Body of pancreas (tissue), 4 donors: ENCODE results near the gene GH1. TPM values are rescaled to one million over a fixed set of nuclear protein-coding genes. Genes with fewer than 3 reads are reported as not detected.
A peak's percentile ranks its signal among the peaks of the same experiment; 100 is the strongest.
"Not testable (repeated sequence)": the region's sequence is repeated elsewhere in the genome, so short reads cannot be mapped to it uniquely, and the experiment has no call there.

Source experiments
- ATAC-seq: fragments of 150-250 bp; one replicate; pipeline ENCODE4 v1.9.1; 2016
- DNase-seq, 4 donors: peaks; one replicate each; pipeline ENCODE4 v3.0.0-alpha.2; 2019
- H3K27ac ChIP-seq, 4 donors: fragments of 200-600 bp; sonication (generic); 1 replicate in 3 of 4; 2 replicates in 1 of 4; pipeline versions ENCODE4 v1.5.1 to v1.6.1; 2016 to 2019; ENCODE audit warnings: mild to moderate bottlenecking in 1 of 4, mixed read lengths in 1 of 4, moderate library complexity in 1 of 4
- H3K27me3 ChIP-seq, 2 donors: fragments of 200-600 bp; sonication (generic); one replicate each; pipeline ENCODE4 v1.6.0; 2016; ENCODE audit warnings: mild to moderate bottlenecking in 1 of 2
- H3K36me3 ChIP-seq, 2 donors: fragments of 200-600 bp; sonication (generic); replicated peaks in 1 of 2; 2 replicates each; pipeline ENCODE4 v1.5.1; 2016; ENCODE audit warnings: low read depth in 2 of 2; ENCODE audit not compliant: insufficient read depth in 1 of 2
- H3K4me1 ChIP-seq: fragments of 200-600 bp; sonication (generic); one replicate; pipeline ENCODE4 v1.6.0; 2016
- H3K4me3 ChIP-seq, 2 donors: fragments of 200-600 bp; sonication (generic); 1 replicate in 1 of 2; 2 replicates in 1 of 2; pipeline ENCODE4 v1.5.1; 2016 to 2019
- H3K9me3 ChIP-seq, 3 donors: fragments of 200-600 bp; sonication (generic); 1 replicate in 2 of 3; 2 replicates in 1 of 3; pipeline ENCODE4 v1.5.1; 2016
- CTCF ChIP-seq, 7 experiments: fragments of 450-650 bp in 4 of 7; fragments of 200-600 bp in 3 of 7; sonication (generic) in 3 of 7; IDR thresholded peaks; one replicate each; pipeline ENCODE4 v1.5.1; 2016 to 2019; ENCODE audit warnings: antibody characterized with exemption in 7 of 7
- WGBS, 2 donors: methylation state at CpG; one replicate each; pipeline ENCODE4 v1.1.5; 2017; 5-methylcytosine and 5-hydroxymethylcytosine counted together
- intact Hi-C: fragments of 100-400 bp; cut with DNase I; formaldehyde crosslinking; loops from one replicate; pipeline ENCODE4 v1.15.1; 2023
- total RNA-seq, 2 donors: library from RNA; depleted of rRNA; stranded (reverse); fragments of >200 nt; gene quantifications; one replicate each; pipeline ENCODE4 v1.1.0, GENCODE V29; 2016

Gene GH1
- total RNA-seq, 2 donors from 2014 or later: not detected

GRCh38 chr17:63903787-63904201 lies 14.8 kb downstream of the GH1 start:
- peak in 6 of 7 experiments; percentile 10 to 44 (median 30) for TF ChIP-seq CTCF (IDR thresholded peaks at IDR 0.05)
- ATAC-seq: peak; percentile 33
- peak in 2 of 4 donors; percentile 13 to 37 for DNase-seq
- H3K4me1 ChIP-seq, H3K4me3 ChIP-seq, H3K9me3 ChIP-seq, H3K27me3 ChIP-seq, H3K27ac ChIP-seq, intact Hi-C loops, H3K36me3 ChIP-seq: not testable (repeated sequence)
- 26 to 32% methylated on average over 5 of the region's 5 CpGs for WGBS, 2 donors

- H3K4me1 ChIP-seq, H3K27ac ChIP-seq, intact Hi-C loops, H3K4me3 ChIP-seq, ATAC-seq, H3K27me3 ChIP-seq, H3K36me3 ChIP-seq, H3K9me3 ChIP-seq: not testable (repeated sequence)
- 81% methylated on average over 2 of the region's 2 CpGs for WGBS, 2 donors
- DNase-seq: peak in 1 of 4 donors; percentile 1
These were observed 16.7 kb downstream of the GH1 start for GRCh38 chr17:63901971-63902370.

GRCh38 chr17:63898899-63899798 lies 19.5 kb downstream of the GH1 start:
- peak in 1 of 4 donors; percentile 3 for DNase-seq

GRCh38 chr17:63896524-63897354 lies 21.9 kb downstream of the GH1 start, which contains the start of gene CSH1:
TSS of gene CSH1 (minus strand) at chr17:63896574. CDS start at chr17:63896511, 63 bp downstream.
- H3K27ac ChIP-seq, H3K27me3 ChIP-seq, H3K36me3 ChIP-seq, intact Hi-C loops, H3K4me3 ChIP-seq, ATAC-seq, H3K4me1 ChIP-seq, H3K9me3 ChIP-seq: not testable (repeated sequence)
- peak in 1 of 4 donors; percentile 3 for DNase-seq
- 86 to 92% methylated on average over 7 to 8 of the region's 14 CpGs for WGBS, 2 donors

More at GRCh38 chr17:63898899-63899798, 19.5 kb downstream of the GH1 start:
- intact Hi-C loops, H3K4me1 ChIP-seq, H3K36me3 ChIP-seq, H3K9me3 ChIP-seq, H3K27me3 ChIP-seq, H3K27ac ChIP-seq, H3K4me3 ChIP-seq, ATAC-seq: not testable (repeated sequence)
- WGBS, 2 donors: 73 to 81% methylated on average over 3 to 6 of the region's 6 CpGs

GRCh38 chr17:63894821-63895220 lies 23.8 kb downstream of the GH1 start:
- intact Hi-C loops, H3K4me1 ChIP-seq, H3K9me3 ChIP-seq, DNase-seq, H3K36me3 ChIP-seq, H3K27me3 ChIP-seq, H3K27ac ChIP-seq, H3K4me3 ChIP-seq, ATAC-seq: not testable (repeated sequence)
- 89 to 93% methylated on average over 3 to 8 of the region's 10 CpGs for WGBS, 2 donors

GRCh38 chr17:63894021-63894420 lies 24.6 kb downstream of the GH1 start:
- H3K4me3 ChIP-seq, ATAC-seq, H3K36me3 ChIP-seq, H3K9me3 ChIP-seq, H3K27ac ChIP-seq, H3K27me3 ChIP-seq, H3K4me1 ChIP-seq, DNase-seq, intact Hi-C loops: not testable (repeated sequence)
- WGBS, 2 donors: 63 to 75% methylated on average over 3 of the region's 3 CpGs

- not testable (repeated sequence) for ATAC-seq
These were observed 26.2 kb downstream of the GH1 start for GRCh38 chr17:63892316-63893037.

More at GRCh38 chr17:63892316-63893037, 26.2 kb downstream of the GH1 start:
- H3K9me3 ChIP-seq, H3K4me3 ChIP-seq, H3K4me1 ChIP-seq, DNase-seq, H3K27ac ChIP-seq, H3K36me3 ChIP-seq, intact Hi-C loops, H3K27me3 ChIP-seq: not testable (repeated sequence)
- 42 to 52% methylated on average over 11 of the region's 11 CpGs for WGBS, 2 donors
